ENCODE data around the gene IGFBP5.

Gene IGFBP5

GRCh38 chr2:216714376-216714775, 19.0 kb upstream of the IGFBP5 start:
- Histone ChIP-seq H3K4me3 (ENCODE audit: insufficient read depth, low read length, poor library complexity, severe bottlenecking) (no peak overlapping the region), H3K9me2 (replicated peaks; ENCODE audit: insufficient read depth, low read length) (no peaks in the 10 kb centered on the region), H3F3A (ENCODE audit: insufficient read depth) (no peaks in the 10 kb centered on the region), H3K79me2 (ENCODE audit: insufficient read depth, low read length) (no peaks in the 10 kb centered on the region), H4K20me1 (ENCODE audit: low read depth, low read length) (no peaks in the 10 kb centered on the region), H3K4me2 (ENCODE audit: low read depth, low read length, poor library complexity, severe bottlenecking) (no peak overlapping the region), H3K36me3 (ENCODE audit: low read length) (no peaks in the 10 kb centered on the region), H3K27ac (ENCODE audit: low read depth, low read length) (no peak overlapping the region), H3K9ac (ENCODE audit: low read length) (no peak overlapping the region), H3K27me3 (ENCODE audit: low read length) (no peaks in the 10 kb centered on the region), H3K9me3 (ENCODE audit: insufficient read depth, low read length) (no peaks in the 10 kb centered on the region), H2AFZ (ENCODE audit: low read depth, low read length, severe bottlenecking) (no peak overlapping the region)
- TF ChIP-seq CTCF (IDR thresholded peaks at IDR 0.05; ENCODE audit: insufficient read depth, low read length, poor library complexity, severe bottlenecking) = no peak
- no peak for TF ChIP-seq EZH2phosphoT487 (conservative IDR thresholded peaks at IDR 0.05; ENCODE audit: low read length)

- H2AFZ ChIP-seq (ENCODE audit: low read depth, low read length, severe bottlenecking) = no peak overlapping the region
Observed at GRCh38 chr2:216713691-216714336, 18.5 kb upstream of the IGFBP5 start.

GRCh38 chr2:216711348-216711747, 16.0 kb upstream of the IGFBP5 start:
- no peak overlapping the region for H3K9ac ChIP-seq (ENCODE audit: low read length)
- no peaks in the 10 kb centered on the region for H3F3A ChIP-seq (ENCODE audit: insufficient read depth)
- H3K9me3 ChIP-seq (ENCODE audit: insufficient read depth, low read length) = no peaks in the 10 kb centered on the region
- no peaks in the 10 kb centered on the region for H3K9me2 ChIP-seq (replicated peaks; ENCODE audit: insufficient read depth, low read length)
- H3K4me3 ChIP-seq (ENCODE audit: insufficient read depth, low read length, poor library complexity, severe bottlenecking) = no peak overlapping the region
- H3K27ac ChIP-seq (ENCODE audit: low read depth, low read length) = no peak overlapping the region
- H4K20me1 ChIP-seq (ENCODE audit: low read depth, low read length) = no peaks in the 10 kb centered on the region
- H3K4me2 ChIP-seq (ENCODE audit: low read depth, low read length, poor library complexity, severe bottlenecking) = no peak overlapping the region
- no peak overlapping the region for H2AFZ ChIP-seq (ENCODE audit: low read depth, low read length, severe bottlenecking)
- TF ChIP-seq CTCF (IDR thresholded peaks at IDR 0.05; ENCODE audit: insufficient read depth, low read length, poor library complexity, severe bottlenecking) = no peak
- TF ChIP-seq EZH2phosphoT487 (conservative IDR thresholded peaks at IDR 0.05; ENCODE audit: low read length) = no peak
- no peaks in the 10 kb centered on the region for H3K36me3 ChIP-seq (ENCODE audit: low read length)
- no peaks in the 10 kb centered on the region for H3K27me3 ChIP-seq (ENCODE audit: low read length)
- no peaks in the 10 kb centered on the region for H3K79me2 ChIP-seq (ENCODE audit: insufficient read depth, low read length)

More at GRCh38 chr2:216713691-216714336, 18.5 kb upstream of the IGFBP5 start:
- no peaks in the 10 kb centered on the region for H3K27me3 ChIP-seq (ENCODE audit: low read length)
- H3K4me2 ChIP-seq (ENCODE audit: low read depth, low read length, poor library complexity, severe bottlenecking) = no peak overlapping the region
- H3F3A ChIP-seq (ENCODE audit: insufficient read depth) = no peaks in the 10 kb centered on the region
- H3K4me3 ChIP-seq (ENCODE audit: insufficient read depth, low read length, poor library complexity, severe bottlenecking) = no peak overlapping the region
- TF ChIP-seq CTCF (IDR thresholded peaks at IDR 0.05; ENCODE audit: insufficient read depth, low read length, poor library complexity, severe bottlenecking) = no peak
- TF ChIP-seq EZH2phosphoT487 (conservative IDR thresholded peaks at IDR 0.05; ENCODE audit: low read length) = no peak
- no peaks in the 10 kb centered on the region for H3K36me3 ChIP-seq (ENCODE audit: low read length)
- H3K9me2 ChIP-seq (replicated peaks; ENCODE audit: insufficient read depth, low read length) = no peaks in the 10 kb centered on the region
- no peaks in the 10 kb centered on the region for H3K79me2 ChIP-seq (ENCODE audit: insufficient read depth, low read length)
- H4K20me1 ChIP-seq (ENCODE audit: low read depth, low read length) = no peaks in the 10 kb centered on the region
- no peak overlapping the region for H3K9ac ChIP-seq (ENCODE audit: low read length)
- H3K27ac ChIP-seq (ENCODE audit: low read depth, low read length) = no peak overlapping the region
- no peaks in the 10 kb centered on the region for H3K9me3 ChIP-seq (ENCODE audit: insufficient read depth, low read length)
